GM21360 (cell line): ENCODE measurements around the gene GOLGB1.

Experiments used
- ATAC-seq: cut with Tn5 transposase; IDR thresholded peaks from one replicate; pipeline ENCODE4 v1.9.1; 2021; ENCODE audit warnings: mild to moderate bottlenecking, moderate library complexity; ENCODE audit not compliant: unreplicated experiment

GOLGB1 gene

GRCh38 chr3:121641127-121641526 is 108.4 kb downstream of the GOLGB1 start:
- no peak for ATAC-seq

- no peak for ATAC-seq
Observed at GRCh38 chr3:121637922-121638321, 111.6 kb downstream of the GOLGB1 start.

- ATAC-seq: no peak
Observed at GRCh38 chr3:121630355-121630754, 119.2 kb downstream of the GOLGB1 start.

- no peak for ATAC-seq
Observed at GRCh38 chr3:121629601-121630000, 119.9 kb downstream of the GOLGB1 start.

DNA sequence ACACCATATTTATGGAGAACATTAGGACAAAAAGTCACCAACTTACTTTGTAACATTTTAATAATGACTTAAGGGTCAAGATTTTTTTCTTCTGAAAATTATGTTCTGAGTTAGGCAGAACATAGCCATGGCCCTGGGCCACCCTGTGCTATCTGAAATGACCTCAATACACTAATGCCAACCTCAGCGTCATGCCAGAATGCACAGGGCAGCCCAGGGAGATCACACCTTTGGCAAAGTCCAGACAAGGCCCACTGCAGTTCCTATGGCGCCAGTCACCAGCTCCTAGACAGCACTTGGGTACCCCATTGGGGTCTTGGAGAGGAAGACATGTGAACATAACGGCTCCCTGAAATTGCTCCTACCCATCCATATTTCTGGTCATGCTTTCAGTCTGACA is 121.9 kb downstream of the GOLGB1 start:
- no peak for ATAC-seq

DNA sequence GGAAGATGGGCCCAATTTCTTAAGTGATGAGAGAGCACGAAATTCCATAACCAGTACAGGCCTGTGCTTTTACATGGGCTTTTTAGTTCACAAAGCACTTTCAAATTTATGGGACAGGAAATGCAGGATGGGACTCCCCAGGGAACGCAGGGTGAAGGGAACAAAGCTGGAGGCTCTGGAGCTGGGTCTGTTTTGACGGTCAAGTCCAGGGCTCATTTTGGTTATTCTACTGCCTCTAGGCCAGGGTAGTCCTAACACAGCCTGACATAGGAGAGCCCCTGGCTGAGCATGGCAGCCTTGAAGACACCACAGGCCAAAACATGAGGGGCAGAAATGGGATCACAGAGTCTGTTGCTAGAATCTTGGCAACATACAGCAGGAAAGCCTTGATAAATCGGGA is 122.3 kb downstream of the GOLGB1 start:
- ATAC-seq: no peak

- no peak for ATAC-seq
Observed at GRCh38 chr3:121626495-121626894, 123.0 kb downstream of the GOLGB1 start.

DNA sequence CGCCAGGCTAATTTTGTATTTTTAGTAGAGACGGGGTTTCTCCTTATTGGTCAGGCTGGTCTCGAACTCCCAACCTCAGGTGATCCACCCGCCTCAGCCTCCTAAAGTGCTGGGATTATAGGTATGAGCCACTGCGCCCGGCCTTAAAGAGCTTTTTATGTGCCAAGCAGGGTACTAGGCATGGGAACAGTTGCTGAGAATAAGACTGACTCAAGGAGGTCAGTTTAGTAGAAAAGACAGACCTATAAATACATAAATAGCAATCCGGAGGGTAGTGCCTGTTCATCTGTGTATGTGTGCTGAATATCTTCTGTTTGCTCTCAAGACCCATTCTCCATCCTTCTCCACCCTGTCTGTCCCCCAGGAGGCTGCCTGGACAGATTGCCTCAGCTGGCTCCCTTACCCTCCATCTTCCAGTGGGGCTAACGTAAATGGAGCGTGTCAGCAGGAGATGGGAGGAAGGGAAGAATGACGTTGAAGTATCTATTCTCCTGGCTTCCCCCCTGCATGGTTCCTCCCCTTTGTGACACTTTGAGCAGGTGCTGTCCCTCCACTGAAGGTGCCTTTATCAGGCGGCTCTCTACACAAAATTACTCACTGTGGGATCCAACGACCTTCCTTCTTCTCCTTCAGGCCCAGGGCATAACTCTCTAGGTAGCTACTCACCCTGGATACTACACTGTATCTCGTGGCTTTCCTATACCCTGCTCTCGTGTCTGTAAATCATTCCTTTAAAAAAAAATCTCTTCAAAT is 125.2 kb downstream of the GOLGB1 start:
- ATAC-seq: no peak

DNA sequence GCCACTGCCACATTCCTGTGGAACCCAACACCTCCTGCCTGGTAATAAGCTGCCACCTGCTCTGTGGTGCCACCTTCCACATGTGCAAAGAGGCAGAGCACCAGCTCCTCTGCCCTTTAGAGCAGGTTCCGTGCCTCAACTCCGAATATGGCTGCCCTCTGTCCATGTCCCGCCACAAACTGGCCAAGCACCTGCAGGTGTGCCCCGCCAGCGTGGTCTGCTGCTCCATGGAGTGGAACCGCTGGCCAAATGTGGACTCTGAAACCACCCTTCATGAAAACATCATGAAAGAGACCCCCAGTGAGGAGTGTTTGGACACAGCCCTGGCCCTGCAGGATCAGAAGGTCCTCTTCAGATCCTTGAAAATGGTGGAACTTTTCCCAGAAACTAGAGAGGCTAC is 128.1 kb downstream of the GOLGB1 start:
- no peak for ATAC-seq

DNA sequence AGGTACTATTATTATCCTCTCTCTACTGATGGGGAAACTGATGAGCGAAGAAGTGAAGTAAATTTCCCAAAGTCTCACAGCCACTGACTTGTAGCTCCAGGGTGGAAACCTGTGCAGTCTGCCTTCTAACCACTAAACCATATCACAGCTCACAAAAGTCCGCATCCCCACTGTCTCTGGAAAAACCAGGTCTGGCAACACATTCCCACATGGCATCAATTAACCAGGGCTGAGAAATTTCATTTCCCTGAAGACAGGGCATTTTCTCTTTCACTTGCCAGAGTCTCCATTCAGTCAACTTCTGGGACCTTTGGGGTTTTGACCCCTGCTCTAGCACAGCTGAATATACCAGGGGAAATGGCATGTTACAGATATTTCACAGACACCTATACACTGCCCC is 129.8 kb downstream of the GOLGB1 start:
- no peak for ATAC-seq
